Measurements from ENCODE around the gene WDR83.
A peak's percentile ranks its signal among the peaks of the same experiment; 100 is the strongest.

WDR83 gene

DNA sequence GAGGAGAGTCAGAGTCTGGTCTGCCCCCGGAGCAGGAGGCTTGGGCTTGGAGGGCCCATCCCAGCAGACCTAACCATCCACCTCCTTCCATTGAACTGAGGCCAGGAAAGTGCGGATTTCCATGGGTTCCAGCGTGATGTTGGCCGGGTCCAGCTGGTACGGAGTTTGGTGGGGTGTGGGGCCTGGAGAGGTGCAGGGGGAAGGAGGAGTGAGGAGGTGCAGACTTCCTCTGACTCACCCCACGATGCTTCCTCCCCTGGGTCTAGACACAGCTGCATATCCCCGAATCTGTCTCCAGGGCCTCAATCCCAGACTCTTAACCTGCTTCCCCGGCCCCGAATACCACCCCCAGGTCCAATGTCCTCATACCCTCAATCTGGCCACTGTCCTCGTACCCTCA is 20.1 kb upstream of the WDR83 start:
- FAIRE-seq (no peak), DNase-seq (ENCODE audit: insufficient read length, low spot score) (no peak)
- TF ChIP-seq, protein P1, sequence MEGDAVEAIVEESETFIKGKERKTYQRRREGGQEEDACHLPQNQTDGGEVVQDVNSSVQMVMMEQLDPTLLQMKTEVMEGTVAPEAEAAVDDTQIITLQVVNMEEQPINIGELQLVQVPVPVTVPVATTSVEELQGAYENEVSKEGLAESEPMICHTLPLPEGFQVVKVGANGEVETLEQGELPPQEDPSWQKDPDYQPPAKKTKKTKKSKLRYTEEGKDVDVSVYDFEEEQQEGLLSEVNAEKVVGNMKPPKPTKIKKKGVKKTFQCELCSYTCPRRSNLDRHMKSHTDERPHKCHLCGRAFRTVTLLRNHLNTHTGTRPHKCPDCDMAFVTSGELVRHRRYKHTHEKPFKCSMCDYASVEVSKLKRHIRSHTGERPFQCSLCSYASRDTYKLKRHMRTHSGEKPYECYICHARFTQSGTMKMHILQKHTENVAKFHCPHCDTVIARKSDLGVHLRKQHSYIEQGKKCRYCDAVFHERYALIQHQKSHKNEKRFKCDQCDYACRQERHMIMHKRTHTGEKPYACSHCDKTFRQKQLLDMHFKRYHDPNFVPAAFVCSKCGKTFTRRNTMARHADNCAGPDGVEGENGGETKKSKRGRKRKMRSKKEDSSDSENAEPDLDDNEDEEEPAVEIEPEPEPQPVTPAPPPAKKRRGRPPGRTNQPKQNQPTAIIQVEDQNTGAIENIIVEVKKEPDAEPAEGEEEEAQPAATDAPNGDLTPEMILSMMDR (IDR thresholded peaks at IDR 0.05; ENCODE audit: insufficient read depth, missing control alignments): no peak

DNA sequence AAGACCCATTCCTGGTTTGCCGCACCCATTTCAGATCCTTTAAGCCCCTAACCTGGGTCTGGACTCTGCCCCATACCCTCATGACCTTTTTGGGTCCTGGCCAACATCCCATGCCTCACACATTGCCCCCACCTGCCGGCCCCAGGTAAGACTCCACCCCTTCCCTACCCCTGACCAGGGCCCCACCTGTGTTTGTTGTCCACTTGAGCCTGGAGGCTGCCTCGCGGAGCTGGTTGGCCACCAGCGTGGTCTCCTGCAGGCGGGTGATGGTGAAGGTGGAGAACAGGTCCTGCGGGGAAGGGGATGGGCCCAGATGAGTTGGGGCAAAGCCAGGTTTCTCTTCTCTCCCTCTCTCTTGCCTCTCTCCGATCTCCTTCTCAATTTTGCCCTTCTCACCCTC is 19.6 kb upstream of the WDR83 start:
- TF ChIP-seq, protein P1 (IDR thresholded peaks at IDR 0.05; ENCODE audit: insufficient read depth, missing control alignments): no peak
- no peak for FAIRE-seq
- no peak for DNase-seq (ENCODE audit: insufficient read length, low spot score)

GRCh38 chr19:12647490-12648071 is 19.0 kb upstream of the WDR83 start:
- TF ChIP-seq, protein P1 (IDR thresholded peaks at IDR 0.05; ENCODE audit: insufficient read depth, missing control alignments): no peak
- DNase-seq (ENCODE audit: insufficient read length, low spot score) (no peak), FAIRE-seq (no peak)

DNA sequence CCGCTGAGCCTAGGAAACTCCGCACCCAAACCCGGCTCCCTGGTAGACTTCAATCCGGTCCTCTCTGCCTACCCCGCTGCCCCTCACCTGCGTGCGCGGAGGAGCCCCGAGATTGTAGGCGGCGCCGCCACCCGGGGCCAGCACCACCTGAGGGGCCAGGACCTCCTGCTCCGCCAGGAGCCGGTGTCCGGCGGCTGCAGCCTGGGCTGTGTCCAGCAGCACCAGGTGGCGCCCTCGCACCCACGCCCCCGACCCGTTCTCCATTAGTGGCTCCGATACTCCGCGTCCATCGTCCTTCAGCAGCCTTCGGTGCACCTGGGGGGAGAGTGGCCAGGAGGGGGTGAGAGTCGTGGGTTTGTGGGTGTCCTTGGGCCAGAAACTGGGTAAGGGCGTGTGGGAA is 18.5 kb upstream of the WDR83 start:
- DNase-seq (ENCODE audit: insufficient read length, low spot score): peak; percentile 9
- no peak for FAIRE-seq
- TF ChIP-seq, protein P1 (IDR thresholded peaks at IDR 0.05; ENCODE audit: insufficient read depth, missing control alignments): no peak

DNA sequence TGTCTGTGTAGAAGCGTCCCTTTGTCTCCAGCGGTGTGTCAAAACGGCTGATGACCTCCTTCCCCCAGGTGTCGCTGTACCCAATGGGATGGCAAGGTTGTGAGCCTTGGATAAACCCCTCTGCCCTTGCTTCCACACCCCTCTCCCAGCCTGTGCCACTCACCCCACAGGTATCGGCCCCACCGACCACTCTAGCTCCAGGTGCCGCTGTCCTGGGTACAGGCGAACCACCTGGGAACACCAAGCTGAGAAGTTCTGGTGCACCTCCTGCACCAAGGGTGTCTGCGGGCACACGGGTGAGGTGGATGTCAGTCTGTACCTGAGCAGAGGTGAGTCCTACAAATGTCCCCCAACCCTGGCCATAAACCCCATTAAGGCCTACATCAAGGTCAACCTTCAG is 16.7 kb upstream of the WDR83 start:
- TF ChIP-seq, protein P1 (IDR thresholded peaks at IDR 0.05; ENCODE audit: insufficient read depth, missing control alignments): no peak
- no peak for FAIRE-seq
- no peak for DNase-seq (ENCODE audit: insufficient read length, low spot score)

GRCh38 chr19:12652219-12652618 is 14.4 kb upstream of the WDR83 start:
- DNase-seq (ENCODE audit: insufficient read length, low spot score): no peak
- FAIRE-seq: no peak
- TF ChIP-seq, protein P1 (IDR thresholded peaks at IDR 0.05; ENCODE audit: insufficient read depth, missing control alignments): no peak

DNA sequence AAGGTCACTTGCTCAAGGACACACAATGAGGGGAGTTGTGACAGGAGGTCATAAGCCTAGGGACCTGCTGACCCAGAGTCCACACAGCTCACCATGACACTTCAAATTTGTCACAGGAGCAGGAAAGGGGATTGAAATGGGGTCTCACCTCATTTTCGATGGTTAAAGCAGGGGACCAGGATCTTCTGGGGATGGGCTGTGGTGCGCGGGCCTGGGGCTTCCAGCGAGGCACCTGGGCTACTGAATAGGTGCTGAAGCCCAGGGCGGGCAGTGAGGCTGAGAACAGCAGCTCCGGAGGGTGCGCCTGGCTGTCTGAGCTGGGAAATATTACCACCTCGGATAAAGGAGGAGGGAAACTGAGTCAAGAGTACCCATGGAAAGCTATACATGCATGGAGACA is 11.1 kb upstream of the WDR83 start:
- TF ChIP-seq, protein P1 (IDR thresholded peaks at IDR 0.05; ENCODE audit: insufficient read depth, missing control alignments): no peak
- FAIRE-seq (no peak), DNase-seq (ENCODE audit: insufficient read length, low spot score) (no peak)

Measured in D721Med (cell line).